GM12801 (cell line): ENCODE measurements around the gene ZNF331.

Experiments used
- TF ChIP-seq, protein P1 (sequence below): IDR thresholded peaks from one replicate; pipeline ENCODE4 v1.5.1; 2011; ENCODE audit warnings: control low read depth; ENCODE audit not compliant: insufficient read length; ENCODE audit errors: extremely low read depth

The ZNF331 gene

DNA sequence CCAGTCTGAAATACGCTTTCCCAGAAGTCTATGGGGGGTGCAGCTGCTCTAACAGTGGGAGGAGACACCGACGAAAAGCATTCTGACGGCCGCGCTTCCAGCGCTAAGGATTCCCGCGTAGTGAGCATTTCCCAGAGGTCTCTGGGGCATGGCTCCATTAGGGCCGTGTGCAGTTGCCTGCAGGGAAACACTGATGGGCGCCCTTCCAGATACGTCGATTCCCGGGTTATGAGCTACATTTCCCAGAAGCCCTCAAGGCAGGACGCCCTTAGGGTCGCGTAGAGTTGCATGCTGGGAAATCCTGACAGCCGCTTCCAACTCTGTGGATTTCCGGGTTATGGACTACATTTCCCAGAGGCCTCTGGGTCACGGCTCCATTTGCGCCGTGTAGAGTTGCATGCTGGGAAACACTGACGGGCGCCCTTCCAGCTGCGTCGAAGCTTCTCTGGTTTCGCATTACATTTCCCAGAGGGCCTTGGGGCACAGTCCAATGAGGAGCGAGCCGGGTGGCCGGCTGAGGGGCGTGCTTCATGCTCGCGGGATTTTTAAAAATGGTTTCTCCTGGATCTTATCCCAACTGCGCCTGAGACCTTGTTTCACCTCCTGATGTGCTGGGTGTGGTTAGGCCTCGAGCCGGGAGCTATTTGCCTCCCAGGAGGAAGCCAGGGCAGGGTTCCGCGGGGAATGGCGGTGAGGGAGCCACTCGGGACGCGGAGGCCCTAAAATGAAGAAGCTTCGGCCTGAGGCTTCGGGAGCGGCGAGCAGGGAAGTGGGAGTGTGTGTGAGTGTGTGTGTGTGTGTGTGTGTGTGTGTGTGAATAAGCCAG lies 17.2 kb upstream of the ZNF331 start:
- TF ChIP-seq, protein P1, sequence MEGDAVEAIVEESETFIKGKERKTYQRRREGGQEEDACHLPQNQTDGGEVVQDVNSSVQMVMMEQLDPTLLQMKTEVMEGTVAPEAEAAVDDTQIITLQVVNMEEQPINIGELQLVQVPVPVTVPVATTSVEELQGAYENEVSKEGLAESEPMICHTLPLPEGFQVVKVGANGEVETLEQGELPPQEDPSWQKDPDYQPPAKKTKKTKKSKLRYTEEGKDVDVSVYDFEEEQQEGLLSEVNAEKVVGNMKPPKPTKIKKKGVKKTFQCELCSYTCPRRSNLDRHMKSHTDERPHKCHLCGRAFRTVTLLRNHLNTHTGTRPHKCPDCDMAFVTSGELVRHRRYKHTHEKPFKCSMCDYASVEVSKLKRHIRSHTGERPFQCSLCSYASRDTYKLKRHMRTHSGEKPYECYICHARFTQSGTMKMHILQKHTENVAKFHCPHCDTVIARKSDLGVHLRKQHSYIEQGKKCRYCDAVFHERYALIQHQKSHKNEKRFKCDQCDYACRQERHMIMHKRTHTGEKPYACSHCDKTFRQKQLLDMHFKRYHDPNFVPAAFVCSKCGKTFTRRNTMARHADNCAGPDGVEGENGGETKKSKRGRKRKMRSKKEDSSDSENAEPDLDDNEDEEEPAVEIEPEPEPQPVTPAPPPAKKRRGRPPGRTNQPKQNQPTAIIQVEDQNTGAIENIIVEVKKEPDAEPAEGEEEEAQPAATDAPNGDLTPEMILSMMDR: no peak

GRCh38 chr19:53521373-53522202 lies 16.4 kb upstream of the ZNF331 start:
- TF ChIP-seq, protein P1: no peak

DNA sequence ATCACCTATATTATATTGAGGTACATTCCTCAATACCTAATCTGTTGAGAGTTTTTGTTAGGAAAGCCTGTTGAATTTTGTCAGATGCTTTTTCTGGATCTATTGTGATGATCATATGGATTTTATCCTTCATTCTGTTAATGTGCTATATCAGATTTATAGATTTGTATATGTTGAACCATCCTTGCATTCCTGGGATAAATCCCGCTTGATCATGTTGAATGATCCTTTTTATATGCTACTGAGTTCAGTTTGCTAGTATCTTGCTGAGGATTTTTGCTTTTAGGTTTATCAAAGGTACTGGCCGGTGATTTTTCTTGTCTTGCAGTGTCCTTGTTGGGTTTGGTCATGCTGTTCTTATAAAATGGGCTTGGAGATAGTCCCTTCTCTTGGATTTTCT lies 12.0 kb upstream of the ZNF331 start:
- TF ChIP-seq, protein P1: no peak

- TF ChIP-seq, protein P1: no peak
These were observed 7.3 kb upstream of the ZNF331 start for GRCh38 chr19:53530622-53531021.

- TF ChIP-seq, protein P1: no peak
These were observed 6.5 kb upstream of the ZNF331 start for GRCh38 chr19:53531457-53531856.

- TF ChIP-seq, protein P1: no peak
These were observed 5.6 kb upstream of the ZNF331 start for GRCh38 chr19:53532362-53532761.

DNA sequence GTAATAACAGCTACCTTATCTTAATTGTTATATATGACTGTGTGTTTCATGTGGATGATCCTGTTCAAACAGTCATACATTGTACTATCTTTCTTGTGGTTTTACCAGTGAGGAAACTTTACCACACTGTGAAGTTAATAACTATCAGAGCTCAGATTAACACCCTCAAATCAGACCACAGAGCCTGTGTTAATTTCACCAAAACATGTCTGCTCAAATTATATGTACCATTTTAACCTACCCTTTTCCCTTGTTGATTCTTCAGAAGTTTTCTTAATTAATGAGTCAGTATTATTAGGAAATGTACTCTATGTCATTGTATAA lies 1.8 kb upstream of the ZNF331 start:
- TF ChIP-seq, protein P1: no peak
